GM12873 (cell line): ENCODE measurements around the gene SLC24A4.

Experiments
- TF ChIP-seq, protein P1 (sequence below): IDR thresholded peaks from 2 replicates; pipeline ENCODE4 v1.5.1; 2012; ENCODE audit warnings: low read depth, mild to moderate bottlenecking, moderate library complexity, low read length, control low read depth; ENCODE audit not compliant: insufficient read depth; ENCODE audit errors: missing control alignments

SLC24A4 gene

DNA sequence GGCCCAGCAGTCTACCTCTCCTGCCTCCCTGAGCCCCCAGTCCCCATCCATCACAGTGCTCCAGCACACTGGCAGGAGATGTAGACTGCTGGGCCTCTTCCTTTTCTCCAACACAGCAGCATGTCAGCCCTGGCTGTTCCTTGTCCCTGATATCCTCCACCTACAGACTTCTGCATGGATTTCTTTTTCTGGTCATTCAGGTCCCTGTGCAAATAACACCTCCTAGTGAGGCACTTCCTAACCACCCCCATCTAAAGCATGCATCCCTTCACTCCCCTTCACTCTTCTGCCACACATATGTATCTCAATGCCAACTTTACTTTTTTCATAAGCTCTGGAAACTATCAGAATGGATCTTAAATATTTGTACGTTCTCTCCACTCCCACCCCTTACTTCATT is 81.5 kb downstream of the SLC24A4 start:
- TF ChIP-seq, protein P1, sequence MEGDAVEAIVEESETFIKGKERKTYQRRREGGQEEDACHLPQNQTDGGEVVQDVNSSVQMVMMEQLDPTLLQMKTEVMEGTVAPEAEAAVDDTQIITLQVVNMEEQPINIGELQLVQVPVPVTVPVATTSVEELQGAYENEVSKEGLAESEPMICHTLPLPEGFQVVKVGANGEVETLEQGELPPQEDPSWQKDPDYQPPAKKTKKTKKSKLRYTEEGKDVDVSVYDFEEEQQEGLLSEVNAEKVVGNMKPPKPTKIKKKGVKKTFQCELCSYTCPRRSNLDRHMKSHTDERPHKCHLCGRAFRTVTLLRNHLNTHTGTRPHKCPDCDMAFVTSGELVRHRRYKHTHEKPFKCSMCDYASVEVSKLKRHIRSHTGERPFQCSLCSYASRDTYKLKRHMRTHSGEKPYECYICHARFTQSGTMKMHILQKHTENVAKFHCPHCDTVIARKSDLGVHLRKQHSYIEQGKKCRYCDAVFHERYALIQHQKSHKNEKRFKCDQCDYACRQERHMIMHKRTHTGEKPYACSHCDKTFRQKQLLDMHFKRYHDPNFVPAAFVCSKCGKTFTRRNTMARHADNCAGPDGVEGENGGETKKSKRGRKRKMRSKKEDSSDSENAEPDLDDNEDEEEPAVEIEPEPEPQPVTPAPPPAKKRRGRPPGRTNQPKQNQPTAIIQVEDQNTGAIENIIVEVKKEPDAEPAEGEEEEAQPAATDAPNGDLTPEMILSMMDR, result no peak

DNA sequence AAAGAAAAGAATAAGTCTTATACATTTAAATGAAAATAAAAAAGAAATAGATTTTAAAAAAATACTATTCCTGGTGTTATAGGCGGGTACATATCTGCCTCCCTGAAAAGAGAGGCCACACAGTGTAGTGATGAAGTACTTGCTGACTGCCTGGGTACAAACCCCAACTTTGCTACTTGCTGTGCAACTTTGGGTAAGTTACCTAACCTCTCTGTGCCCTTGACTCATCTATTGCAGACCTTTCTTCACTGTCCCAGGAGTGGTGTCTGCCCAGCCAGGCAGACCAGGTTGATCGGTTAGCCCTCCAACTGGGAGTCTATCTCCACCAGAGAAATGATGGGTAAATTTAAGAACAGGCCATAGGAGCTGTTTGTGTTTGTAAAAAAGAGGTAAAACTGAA is 82.0 kb downstream of the SLC24A4 start:
- TF ChIP-seq, protein P1, result no peak

DNA sequence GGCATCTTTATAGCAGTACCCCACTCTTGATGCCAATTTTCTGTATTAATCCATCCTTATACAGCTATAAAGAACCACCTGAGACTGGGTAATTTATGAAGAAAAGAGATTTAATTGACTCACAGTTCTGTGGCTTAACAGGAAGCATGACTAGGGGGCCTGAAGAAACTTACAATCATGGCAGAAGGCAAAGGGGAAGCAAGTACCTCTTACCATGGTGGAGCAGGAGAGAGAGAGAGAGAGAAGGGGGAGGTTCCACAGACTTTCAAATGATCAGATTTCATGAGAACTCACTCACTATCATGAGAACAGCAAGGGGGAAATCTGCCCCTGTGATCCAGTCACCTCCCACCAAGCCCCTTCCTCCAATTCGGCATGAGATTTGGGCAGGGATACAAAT is 84.4 kb downstream of the SLC24A4 start:
- TF ChIP-seq, protein P1, result no peak

DNA sequence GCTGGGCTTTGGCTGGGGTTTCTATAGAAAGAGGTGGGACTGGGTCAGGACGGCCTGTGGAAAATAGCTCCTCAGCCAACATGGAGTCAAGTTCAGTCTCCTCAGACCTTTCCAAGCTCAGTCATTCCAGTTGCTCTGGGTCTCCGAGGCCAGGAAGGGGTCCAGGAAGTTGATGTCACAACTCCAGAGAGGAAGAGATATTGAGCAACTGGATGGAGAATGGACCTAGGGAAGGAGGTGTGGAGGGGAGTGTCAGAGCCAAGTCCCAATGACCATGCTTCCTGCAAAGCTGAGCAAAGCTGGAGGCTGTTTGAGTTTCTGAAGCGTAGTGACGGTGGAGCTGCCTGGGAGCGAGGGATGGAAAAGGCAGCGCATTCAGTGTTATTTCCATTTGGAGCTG is 86.1 kb downstream of the SLC24A4 start:
- TF ChIP-seq, protein P1, result no peak

DNA sequence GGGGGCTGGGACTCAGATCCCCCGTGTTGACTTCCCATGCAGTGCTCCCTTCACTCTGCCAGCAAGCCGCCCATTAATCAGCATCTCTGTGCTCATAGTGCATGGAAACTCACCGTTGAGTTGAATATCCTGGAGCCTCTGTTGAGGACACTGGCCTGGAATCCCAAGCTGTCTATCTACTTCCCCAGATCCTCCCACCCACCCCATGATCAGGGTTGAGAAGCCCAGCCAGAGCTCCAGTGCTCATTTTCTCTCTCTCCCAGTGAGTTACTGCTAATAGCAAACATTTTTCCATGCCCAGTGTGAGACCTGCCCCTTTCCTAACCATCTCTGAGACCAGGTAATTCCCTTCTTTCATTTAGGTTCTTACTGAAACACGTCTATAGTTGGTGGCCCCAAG is 88.2 kb downstream of the SLC24A4 start:
- TF ChIP-seq, protein P1, result no peak

DNA sequence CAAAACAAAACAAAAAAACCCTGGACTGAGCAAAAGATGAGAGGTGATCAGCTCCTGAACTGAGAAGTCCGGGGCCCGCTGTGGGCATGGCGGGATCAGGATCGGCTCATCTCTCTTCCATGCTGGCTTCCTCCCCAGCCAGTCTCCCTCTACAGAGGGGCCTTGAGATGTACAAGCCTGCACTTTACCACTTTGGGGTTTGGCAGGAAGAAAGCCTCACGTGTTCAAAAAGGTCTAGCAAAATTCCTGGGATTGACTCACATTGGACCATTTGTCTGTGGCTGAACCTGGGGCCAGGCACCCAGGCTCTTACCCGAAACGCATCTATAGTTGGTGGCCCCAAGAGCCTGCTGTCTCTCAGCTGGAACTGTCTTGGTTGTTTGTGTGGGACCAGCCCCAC is 89.0 kb downstream of the SLC24A4 start:
- TF ChIP-seq, protein P1, result no peak

DNA sequence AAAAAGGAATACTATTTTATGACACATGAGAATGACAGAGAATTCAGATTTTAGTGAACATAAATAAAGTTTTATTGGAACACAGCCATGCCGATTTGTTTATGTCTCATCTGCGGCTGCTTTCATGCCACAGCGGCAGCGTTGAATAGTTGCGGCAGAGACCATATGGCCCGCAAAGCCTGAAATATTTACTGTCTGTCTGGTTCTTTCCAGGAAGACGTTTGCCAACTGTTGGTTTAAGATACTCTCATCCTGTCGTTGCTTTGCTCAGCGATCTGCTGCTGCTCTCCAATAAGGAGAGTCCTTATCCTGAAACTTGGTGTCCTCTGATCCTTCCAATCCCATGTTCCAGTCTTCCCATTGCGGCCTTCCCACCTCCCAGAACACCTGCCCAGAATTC is 89.9 kb downstream of the SLC24A4 start:
- TF ChIP-seq, protein P1, result no peak
